HG03442 (cell line): ENCODE results near the gene SRGAP3.

Experiments used
- ATAC-seq: cut with Tn5 transposase; IDR thresholded peaks from one replicate; pipeline ENCODE4 v1.9.1; 2021; ENCODE audit warnings: mild to moderate bottlenecking, moderate library complexity; ENCODE audit not compliant: unreplicated experiment

The SRGAP3 gene

DNA sequence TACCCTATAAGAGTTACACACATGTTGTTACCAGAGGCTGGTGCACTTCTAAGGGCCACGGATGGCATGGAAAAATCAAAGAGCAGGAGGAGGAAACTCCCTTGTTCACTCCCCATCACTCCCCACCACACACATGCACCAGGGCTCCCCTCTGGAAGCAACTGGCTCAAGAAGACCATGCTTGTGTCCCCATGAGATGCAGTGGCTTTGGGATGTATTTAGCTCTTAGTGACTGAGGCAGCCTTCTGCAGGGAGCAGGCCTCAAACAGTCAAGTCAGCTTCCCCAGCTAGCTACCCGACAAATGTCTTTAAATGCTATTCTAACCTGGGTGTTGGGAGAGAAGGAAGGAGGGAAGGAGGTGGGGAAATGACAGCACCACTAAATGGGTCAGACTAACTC lies 253.2 kb downstream of the SRGAP3 start:
- ATAC-seq: no peak

- ATAC-seq: no peak
These were observed 255.2 kb downstream of the SRGAP3 start for GRCh38 chr3:8994226-8994625.

DNA sequence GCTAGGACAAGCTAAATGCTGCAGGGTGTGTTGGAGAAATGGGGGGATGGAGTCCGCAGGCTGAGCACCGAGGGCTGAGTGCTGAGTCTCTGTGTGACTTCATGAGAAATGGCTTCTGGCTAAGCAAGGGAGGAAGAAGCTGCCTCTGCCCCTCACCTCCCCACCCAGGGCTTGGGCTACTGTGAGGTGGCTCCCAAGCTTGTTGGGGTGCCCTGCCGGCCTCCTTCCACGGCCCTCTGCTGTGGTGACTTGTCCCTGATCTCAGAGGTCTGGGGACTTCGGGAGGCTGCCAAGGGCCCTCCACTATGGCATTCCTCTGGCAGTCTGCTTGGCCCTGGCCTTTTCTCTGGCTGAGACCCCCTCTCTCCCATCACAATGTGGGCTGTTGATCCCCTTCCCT lies 256.1 kb downstream of the SRGAP3 start:
- no peak for ATAC-seq

DNA sequence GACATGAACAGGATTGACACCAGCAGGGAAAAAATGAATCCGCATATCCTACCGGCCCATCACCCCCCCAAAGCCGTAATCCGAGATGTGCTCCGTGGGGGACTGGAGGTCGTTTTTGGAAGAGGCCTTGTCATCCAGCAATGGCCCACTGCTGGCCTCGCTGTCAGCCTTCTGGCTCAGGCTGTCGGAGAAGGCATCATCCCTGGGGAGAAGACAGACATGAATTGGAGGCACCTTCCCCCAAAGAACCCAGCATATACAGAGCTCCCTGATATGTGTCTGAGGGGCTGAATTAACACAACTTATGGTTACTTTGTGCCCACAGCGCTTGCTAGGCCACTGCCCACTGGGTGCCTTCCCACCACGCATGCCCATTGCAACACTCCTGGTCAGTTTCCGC lies 256.6 kb downstream of the SRGAP3 start:
- no peak for ATAC-seq

DNA sequence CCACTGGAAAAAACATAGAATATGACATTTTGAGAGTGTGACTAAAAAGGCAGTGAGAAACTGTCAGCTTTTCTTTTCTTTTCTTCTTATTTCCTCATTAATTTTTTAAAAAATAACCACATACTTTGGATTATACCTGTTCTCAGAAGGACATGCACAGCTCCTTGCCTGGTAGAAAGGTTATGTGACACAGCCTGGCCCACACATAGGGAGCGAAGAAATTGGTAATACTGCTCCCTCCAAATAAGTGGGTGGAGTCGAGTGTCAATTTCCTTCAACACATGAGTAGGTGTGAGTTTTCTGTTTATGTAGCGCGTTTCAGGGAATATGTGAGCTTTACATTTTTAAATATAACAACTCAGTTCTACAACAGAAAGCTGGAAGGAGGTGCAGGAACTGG lies 257.2 kb downstream of the SRGAP3 start:
- no peak for ATAC-seq

DNA sequence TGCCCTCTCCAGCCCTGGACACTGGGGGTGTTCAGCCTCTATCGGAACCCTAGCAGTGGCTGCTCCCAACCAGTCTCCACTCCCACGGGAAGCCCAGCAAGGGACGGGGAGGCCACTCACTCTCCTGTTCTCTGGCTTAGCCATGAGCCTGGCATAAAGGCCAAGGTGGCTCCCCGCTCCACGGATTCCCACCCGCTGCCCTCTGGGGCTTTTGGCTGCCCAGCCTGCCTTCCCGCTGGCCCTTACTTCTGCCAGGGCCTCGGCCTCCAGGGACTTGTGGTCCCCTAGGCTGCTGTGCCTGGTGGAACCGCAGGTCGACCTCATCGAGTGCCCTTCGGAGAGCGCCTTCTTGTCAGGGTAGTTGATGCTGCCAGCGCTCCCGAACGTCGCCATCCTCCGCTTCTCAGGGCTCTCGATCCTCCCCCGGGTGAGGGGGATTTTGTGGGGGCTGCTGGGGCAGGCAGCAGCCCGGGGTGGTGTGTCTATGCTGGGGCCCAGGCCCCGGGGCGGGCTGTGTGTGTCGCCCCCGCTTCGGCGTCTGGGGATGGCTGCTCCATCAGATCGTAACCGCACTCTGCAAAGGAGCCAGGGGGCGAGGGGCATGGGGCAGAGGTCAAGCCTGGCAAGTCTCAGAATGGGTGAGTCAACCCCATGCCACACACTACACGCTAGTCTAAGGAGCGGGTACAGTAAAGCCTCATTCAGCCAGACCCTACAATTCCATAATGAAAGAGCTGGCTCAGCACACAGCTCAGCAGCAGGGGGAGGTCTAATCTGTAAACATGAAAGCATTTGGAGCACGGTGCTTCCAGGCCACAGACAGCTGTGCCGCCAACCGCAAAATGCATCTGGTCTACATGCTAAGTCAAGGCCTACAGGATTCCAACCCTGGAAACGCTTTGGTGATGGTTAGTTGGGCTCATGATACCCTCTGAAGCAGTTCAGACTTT lies 258.9 kb downstream of the SRGAP3 start:
- no peak for ATAC-seq

- no peak for ATAC-seq
These were observed 260.5 kb downstream of the SRGAP3 start for GRCh38 chr3:8988791-8989558.

- no peak for ATAC-seq
These were observed 261.1 kb downstream of the SRGAP3 start for GRCh38 chr3:8988384-8988655.

DNA sequence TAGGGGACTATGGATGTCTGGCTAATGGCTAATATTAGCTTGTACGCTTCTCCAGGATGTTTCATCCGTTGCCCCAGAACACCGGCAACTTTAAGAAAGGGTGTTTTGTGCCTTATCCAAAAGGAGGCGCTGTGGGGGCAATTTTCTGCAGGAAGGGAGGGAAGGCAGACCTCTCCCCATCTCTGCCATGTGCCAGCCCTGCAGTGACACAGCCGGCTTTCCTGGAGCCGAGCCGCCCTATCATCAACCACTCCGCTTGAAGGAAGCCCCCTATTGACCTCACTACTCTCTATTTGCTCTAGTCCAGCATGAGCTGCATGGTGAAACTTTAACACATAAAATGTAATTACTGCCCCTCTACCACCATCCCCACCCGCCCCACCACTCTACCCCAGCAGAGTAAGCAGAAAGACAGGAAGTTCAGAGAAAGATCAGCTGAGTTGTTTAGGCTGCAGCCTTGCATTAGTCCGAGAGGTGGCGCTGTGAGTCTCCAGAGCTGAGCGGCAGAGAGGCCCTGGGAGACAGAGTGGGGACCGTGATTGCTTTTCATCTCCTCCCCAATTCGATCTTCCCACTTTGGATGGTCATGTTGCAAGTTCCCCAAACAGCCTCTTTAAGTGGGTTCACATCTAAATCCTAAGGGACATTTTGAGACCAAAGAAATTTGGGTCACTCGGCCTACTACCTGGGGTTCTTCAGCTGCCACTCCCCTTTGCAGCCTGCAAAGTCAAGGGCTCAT lies 261.6 kb downstream of the SRGAP3 start:
- ATAC-seq: peak; percentile 72

GRCh38 chr3:8987226-8987625 lies 262.2 kb downstream of the SRGAP3 start:
- no peak for ATAC-seq

GRCh38 chr3:8986741-8987140 lies 262.7 kb downstream of the SRGAP3 start:
- no peak for ATAC-seq

- ATAC-seq: no peak
These were observed 263.6 kb downstream of the SRGAP3 start for GRCh38 chr3:8985876-8986275.

- no peak for ATAC-seq
These were observed 264.0 kb downstream of the SRGAP3 start for GRCh38 chr3:8985411-8985831.

DNA sequence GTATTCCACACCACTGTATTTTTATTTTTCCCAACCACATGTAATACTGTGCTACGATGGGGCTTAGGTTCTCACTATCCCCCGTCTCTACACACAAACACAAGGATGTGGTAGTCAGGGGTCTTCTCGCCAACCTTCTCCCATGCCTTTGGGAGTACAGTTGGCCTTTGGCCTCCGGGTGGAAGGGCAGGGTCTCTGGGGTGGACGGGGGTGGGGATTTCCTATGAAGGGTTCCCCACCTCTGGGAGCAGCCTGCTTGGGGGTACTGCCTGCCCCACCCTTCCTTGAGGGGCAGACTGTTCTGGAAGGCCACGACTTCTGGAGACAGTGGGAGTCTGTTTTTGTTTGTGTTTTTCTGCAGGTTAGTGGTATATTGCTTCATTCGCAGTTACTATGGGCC lies 264.9 kb downstream of the SRGAP3 start:
- ATAC-seq: no peak

- no peak for ATAC-seq
These were observed 265.4 kb downstream of the SRGAP3 start for GRCh38 chr3:8984081-8984480.

GRCh38 chr3:8983591-8983990 lies 265.9 kb downstream of the SRGAP3 start:
- ATAC-seq: no peak

- no peak for ATAC-seq
These were observed 266.4 kb downstream of the SRGAP3 start for GRCh38 chr3:8983026-8983425.

DNA sequence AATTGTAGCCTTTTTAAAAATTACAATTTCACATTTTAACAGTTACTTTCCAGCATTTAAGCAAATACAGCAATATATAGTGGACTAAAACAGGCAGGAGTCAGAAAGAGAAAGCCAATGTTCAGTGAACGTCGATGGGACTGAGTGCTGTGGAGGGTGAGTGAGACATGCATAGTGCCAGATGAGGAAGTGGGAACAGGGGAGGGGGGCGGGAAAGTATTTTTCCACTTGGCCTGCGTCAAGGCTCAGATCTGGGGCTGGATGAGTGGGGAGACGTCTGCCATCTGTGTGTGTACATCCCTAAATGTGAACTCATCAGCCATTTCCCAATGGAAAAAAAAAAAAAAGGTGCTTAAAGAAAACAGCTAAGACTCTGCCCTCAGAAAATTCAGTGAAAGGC lies 266.9 kb downstream of the SRGAP3 start:
- no peak for ATAC-seq

- ATAC-seq: no peak
These were observed 267.7 kb downstream of the SRGAP3 start for GRCh38 chr3:8981700-8982099.

GRCh38 chr3:8981296-8981695 lies 268.1 kb downstream of the SRGAP3 start:
- ATAC-seq: no peak

GRCh38 chr3:8980756-8981257 lies 268.6 kb downstream of the SRGAP3 start:
- ATAC-seq: no peak
